ENCODE data around the gene PPP2R2C. TPM values are rescaled to one million over a fixed set of nuclear protein-coding genes. Genes with fewer than 3 reads are reported as not detected.

PPP2R2C gene
- total and polyA plus RNA-seq, 11 donors, result 0.22 to 20.0 (median 6.8) TPM

DNA sequence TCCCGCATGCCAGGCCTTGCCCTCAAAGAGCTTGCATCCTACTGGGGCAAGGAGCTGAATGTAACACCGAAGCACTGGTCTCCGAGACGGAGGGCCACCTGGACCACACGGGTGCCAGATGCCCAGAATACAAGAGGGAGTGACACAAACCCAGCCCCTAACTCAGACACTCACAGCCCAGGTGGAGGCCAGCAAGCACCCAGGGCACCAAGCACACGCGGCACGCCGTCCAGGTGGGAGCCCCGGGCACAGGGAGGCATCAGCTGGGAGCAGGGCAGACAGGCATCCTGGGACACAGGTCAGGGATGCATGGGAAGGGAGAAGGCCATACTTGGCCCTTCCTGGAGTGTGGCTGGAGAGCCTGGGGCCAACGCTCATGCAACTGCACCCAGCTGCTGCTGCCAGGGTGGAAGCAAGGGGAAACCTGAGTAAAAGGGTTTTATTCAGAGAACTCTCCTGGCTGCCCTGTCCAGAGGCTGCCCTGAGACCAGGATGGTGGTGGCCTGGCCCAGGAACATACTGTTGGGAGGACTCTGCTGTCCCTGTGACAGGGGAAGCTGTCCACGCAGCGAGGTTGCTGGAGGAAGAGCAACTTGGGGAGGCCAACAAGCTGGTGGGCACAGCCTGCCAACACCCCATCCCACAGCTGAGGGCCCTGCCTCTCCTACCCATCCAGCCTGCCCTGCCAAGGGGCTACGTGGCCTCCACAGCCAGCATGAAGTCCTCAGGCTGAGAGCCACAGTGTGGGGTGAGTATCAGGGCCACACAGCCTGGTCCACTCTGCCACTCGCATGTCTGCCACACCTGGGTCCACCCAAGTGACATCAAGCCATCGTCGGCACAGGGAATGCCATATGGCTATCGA is 22.2 kb upstream of the PPP2R2C start:
- H3K4me3 ChIP-seq, result no peak overlapping the region
- 79 to 87% (median 83%) methylated on average over 16 to 18 of the region's 18 CpGs for WGBS, 4 donors
- no peak for TF ChIP-seq CTCF (IDR thresholded peaks at IDR 0.05)
- TF ChIP-seq POLR2A (IDR thresholded peaks at IDR 0.05), result no peak
- no peaks in the 10 kb centered on the region for H3K9me3 ChIP-seq
- DNase-seq (no peak), ATAC-seq (no peak)
- H3K36me3 ChIP-seq, result no peaks in the 10 kb centered on the region
- no peak overlapping the region for H3K27ac ChIP-seq
- intact Hi-C loops (cut with DNase I), result no loop called here
- H3K27me3 ChIP-seq, result peaks cover 0 to 17% (median 0%) of the 10 kb centered on the region in 9 donors
- H3K4me1 ChIP-seq, result peaks cover 0 to 4% (median 0%) of the 10 kb centered on the region in 12 donors

GRCh38 chr4:6493658-6494304 is 21.4 kb upstream of the PPP2R2C start:
- intact Hi-C loops (cut with DNase I), result no loop called here
- peak in 1 of 4 donors; percentile 59 for ATAC-seq
- no peak for TF ChIP-seq CTCF (IDR thresholded peaks at IDR 0.05)
- no peak for TF ChIP-seq POLR2A (IDR thresholded peaks at IDR 0.05)
- H3K27ac ChIP-seq, result no peak overlapping the region
- no peaks in the 10 kb centered on the region for H3K36me3 ChIP-seq
- H3K9me3 ChIP-seq, result no peaks in the 10 kb centered on the region
- WGBS, 4 donors, result 33 to 40% (median 37%) methylated on average over 22 of the region's 22 CpGs
- H3K4me1 ChIP-seq, result peaks cover 0 to 4% (median 0%) of the 10 kb centered on the region in 12 donors
- H3K27me3 ChIP-seq, result peaks cover 0 to 17% (median 0%) of the 10 kb centered on the region in 9 donors
- peak overlapping the region in 1 of 12 donors; percentile 14 for H3K4me3 ChIP-seq
- DNase-seq, result no peak

DNA sequence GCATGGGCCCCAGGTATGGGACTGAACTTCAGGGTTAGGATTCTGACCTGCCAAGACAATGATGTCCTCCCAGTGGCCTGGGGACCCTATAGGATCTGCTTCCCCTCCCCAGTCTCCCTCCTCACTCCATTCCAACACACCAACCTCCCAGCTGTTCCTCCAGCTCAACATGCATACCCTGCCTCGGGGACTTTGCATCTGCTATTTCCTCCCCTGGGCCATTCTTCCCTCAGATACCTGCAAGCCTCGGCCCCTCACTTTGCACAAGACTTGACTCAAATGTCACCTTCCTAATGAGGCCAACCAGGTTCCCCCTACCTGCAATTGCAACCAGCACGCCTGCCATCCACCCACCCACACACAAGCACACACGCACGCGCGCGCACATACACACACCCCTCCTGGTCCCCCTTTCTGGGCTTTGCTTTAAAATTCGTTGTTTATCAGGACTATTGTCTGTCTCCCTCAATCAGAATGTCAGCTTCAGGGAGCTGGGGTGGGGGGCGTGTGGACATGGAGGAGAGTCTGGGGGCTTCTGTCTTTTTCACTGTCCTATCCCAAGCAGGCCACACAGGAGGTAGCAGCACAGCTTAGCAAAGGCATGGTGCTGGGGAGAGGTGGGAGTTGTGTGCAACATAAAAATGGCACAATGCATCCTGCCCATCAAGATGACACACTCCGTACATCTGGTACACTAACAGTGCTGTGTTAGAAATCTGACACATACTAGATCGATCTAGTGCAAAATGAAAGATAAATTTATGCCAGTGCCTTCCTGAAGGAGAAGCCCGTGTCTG is 20.6 kb upstream of the PPP2R2C start:
- DNase-seq (no peak), ATAC-seq (no peak)
- peaks cover 0 to 17% (median 0%) of the 10 kb centered on the region in 9 donors for H3K27me3 ChIP-seq

More for the DNA sequence above, 20.6 kb upstream of the PPP2R2C start:
- TF ChIP-seq POLR2A (IDR thresholded peaks at IDR 0.05) (no peak), CTCF (IDR thresholded peaks at IDR 0.05) (no peak)
- H3K27ac ChIP-seq, result no peak overlapping the region
- no peaks in the 10 kb centered on the region for H3K36me3 ChIP-seq
- H3K4me3 ChIP-seq, result peak overlapping the region in 1 of 12 donors; percentile 14
- intact Hi-C loops (cut with DNase I), result no loop called here
- H3K4me1 ChIP-seq, result peaks cover 0 to 4% (median 0%) of the 10 kb centered on the region in 12 donors
- 64 to 71% (median 68%) methylated on average over 13 of the region's 13 CpGs for WGBS, 4 donors
- H3K9me3 ChIP-seq, result peaks cover 0 to 6% (median under 1%) of the 10 kb centered on the region in 12 donors

Measured in heart left ventricle (tissue), 16 donors.